IPS-18a (cell line): Measurements from ENCODE around the gene PPP1R27.
A peak's percentile ranks its signal among the peaks of the same experiment; 100 is the strongest.

ENCODE experiments used
- H3K27ac ChIP-seq: one replicate; pipeline ENCODE4 v1.5.1; 2013; ENCODE audit warnings: low read length
- H3K27me3 ChIP-seq: one replicate; pipeline ENCODE4 v1.6.1; 2013; ENCODE audit warnings: mild to moderate bottlenecking, low read length; ENCODE audit not compliant: control insufficient read depth, insufficient read depth
- H3K36me3 ChIP-seq: one replicate; pipeline ENCODE4 v1.6.1; 2013; ENCODE audit warnings: low read depth, low read length; ENCODE audit not compliant: control insufficient read depth
- H3K4me1 ChIP-seq: one replicate; pipeline ENCODE4 v1.6.1; 2013; ENCODE audit warnings: low read depth, low read length; ENCODE audit not compliant: control insufficient read depth
- H3K4me3 ChIP-seq: one replicate; pipeline ENCODE4 v1.5.1; 2013; ENCODE audit warnings: low read length
- H3K9ac ChIP-seq: one replicate; pipeline ENCODE4 v1.6.1; 2013; ENCODE audit warnings: mild to moderate bottlenecking, low read length, moderate library complexity
- H3K9me3 ChIP-seq: one replicate; pipeline ENCODE4 v1.6.1; 2013; ENCODE audit warnings: low read depth, low read length; ENCODE audit not compliant: control insufficient read depth

The PPP1R27 gene

DNA sequence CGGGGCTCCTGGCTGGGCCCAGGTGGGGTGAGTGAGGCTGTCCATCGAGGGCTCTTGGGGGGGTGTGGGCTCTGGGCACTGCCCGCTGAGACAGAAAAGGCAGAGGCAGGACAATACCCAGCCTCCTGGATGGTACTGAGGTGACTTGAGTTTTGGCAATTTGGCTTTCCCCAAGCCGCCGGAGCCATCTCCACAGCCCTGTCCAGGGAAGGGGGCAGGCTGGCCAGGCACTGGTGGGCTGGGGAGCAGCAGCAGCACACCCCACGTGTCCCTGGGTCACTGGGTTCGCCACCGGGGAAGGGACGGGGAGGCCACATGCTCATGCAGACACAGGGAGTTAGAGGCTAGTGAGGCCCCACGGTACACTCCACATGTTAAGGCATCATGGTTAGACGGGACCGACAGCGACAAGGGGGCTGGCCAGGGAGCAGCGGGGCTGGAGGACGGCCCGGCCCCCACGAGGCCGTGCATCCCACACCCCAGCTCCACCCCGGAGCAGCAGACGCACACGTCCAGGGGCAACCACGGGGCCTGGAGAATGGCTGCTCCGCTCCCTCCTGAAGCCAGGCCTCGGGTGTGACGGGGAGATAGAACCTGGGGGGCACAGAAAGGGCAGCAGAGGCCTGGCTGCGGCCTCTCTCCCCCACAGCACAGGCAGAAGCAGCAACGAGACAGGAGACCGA lies 33.3 kb upstream of the PPP1R27 start:
- peaks cover 8% of the 10 kb centered on the region for H3K36me3 ChIP-seq
- H3K4me3 ChIP-seq: no peak overlapping the region
- H3K4me1 ChIP-seq: peaks cover 3% of the 10 kb centered on the region
- no peaks in the 10 kb centered on the region for H3K27me3 ChIP-seq
- no peak overlapping the region for H3K9ac ChIP-seq
- H3K9me3 ChIP-seq: no peaks in the 10 kb centered on the region
- H3K27ac ChIP-seq: no peak overlapping the region

DNA sequence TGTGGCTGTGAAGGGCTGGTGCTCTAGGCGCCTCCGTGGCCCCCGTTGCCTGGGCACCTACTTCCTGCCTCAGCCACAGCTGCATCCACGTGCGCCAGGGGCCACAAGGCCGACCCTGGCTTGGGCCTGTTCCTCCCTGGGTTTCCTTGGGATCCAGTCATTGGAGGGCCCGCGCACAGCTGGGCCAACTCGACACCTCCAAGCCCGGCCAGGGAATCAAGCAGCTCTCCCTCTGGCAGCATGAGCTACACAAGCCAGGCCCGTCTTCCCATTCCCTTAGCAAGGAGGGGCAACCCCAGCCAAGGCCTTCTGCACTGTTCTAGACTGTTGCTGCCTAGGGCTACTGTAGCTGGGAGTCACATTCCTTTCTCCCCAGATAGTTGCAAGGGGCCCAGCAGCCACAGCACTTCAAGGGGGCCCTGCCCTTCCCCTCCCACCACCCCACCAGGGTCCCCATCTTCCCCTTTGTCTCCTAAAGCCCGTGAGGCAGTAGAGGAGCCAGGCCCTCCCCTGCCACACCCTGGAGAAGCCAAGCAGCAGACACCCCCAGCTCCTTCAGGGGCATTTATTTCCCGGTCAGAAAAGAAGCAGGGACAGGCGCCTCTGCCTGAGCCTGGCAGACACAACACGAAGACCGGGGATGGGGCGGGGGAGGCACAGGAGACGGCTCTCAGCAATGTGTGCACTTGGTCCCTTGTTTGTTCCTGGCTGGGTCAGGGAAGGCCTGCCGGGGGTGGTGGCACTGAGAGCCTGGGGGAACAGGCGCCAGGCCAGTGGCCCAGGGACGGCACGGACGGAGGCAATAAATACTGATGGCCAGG lies 32.5 kb upstream of the PPP1R27 start:
- Histone ChIP-seq H3K4me1 (peaks cover 3% of the 10 kb centered on the region), H3K27ac (no peak overlapping the region), H3K36me3 (peaks cover 8% of the 10 kb centered on the region), H3K9ac (no peak overlapping the region), H3K9me3 (no peaks in the 10 kb centered on the region), H3K27me3 (no peaks in the 10 kb centered on the region), H3K4me3 (no peak overlapping the region)

DNA sequence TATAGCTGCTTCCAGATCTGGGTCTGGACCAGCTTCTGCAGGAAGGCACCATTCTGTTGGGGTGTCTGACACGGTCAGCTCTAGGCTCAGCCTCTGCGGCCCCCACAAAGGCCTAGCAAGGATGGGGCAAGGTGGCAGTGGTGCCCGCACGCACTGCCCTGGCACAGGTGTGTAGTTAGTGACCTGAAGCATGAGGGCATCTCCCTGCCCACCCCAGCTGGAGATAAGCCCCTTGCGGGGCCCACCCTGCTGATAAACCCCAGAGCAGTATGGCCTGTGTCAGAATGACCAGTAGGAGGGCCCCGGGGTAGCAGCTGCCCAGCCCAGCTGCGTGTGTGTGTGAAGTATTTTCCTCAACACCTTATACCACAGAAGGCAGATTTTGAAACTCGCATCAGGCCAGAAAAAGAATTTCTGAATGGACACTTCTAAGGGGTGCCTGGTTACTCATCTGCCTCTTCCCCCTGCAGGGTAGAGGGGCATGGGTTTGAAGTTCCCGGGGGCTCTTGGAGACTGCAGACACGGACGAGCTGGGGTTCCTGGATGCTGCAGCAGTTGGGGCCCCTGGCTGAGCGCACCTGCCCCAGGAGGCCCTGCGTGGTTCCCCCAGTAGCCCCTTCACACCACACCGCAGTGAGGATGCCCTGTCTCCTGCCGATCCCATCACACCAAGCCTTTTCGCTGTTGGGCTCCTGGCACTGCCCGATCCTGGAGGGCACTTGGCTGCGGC lies 31.8 kb upstream of the PPP1R27 start:
- no peak overlapping the region for H3K27ac ChIP-seq
- no peak overlapping the region for H3K9ac ChIP-seq
- no peak overlapping the region for H3K4me3 ChIP-seq
- H3K4me1 ChIP-seq: peaks cover 3% of the 10 kb centered on the region
- peaks cover 8% of the 10 kb centered on the region for H3K36me3 ChIP-seq
- H3K27me3 ChIP-seq: no peaks in the 10 kb centered on the region
- H3K9me3 ChIP-seq: no peaks in the 10 kb centered on the region

DNA sequence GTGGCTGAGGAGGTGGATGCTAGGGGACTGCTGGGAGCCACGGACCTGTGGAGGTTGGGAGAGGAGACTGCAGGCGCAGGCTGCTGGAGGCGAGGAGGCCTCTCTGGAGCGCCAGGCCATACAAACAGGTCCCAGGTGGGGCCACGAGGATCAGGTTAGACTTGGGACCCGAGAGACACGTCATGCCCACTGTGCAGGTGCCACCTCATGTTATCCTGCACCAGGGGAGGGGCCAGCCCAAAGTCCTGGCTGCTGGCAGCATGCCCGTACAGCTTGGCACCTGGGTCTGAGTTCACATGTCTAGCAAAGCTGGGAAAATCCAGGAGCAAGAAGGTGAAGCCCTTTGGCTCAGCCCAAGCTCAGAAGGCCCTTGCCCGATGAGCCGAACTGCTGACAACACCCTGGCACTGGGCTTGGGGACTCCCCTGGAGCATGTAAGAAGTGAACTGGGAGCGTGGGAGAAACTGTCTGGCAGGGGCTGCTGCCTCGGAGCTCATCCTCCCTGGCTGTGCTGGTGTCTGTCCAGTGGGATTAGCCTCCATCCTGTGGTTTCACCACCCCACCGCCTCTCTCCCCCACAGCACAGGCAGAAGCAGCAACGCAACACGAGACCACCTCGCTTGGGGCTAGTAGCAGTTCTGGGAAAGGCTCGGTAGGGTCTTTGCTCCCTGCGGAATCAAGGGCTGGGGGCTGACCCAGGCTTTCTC lies 31.0 kb upstream of the PPP1R27 start:
- Histone ChIP-seq H3K27me3 (no peaks in the 10 kb centered on the region), H3K4me1 (peaks cover 3% of the 10 kb centered on the region), H3K36me3 (peaks cover 8% of the 10 kb centered on the region), H3K27ac (no peak overlapping the region), H3K4me3 (no peak overlapping the region), H3K9ac (no peak overlapping the region), H3K9me3 (no peaks in the 10 kb centered on the region)

DNA sequence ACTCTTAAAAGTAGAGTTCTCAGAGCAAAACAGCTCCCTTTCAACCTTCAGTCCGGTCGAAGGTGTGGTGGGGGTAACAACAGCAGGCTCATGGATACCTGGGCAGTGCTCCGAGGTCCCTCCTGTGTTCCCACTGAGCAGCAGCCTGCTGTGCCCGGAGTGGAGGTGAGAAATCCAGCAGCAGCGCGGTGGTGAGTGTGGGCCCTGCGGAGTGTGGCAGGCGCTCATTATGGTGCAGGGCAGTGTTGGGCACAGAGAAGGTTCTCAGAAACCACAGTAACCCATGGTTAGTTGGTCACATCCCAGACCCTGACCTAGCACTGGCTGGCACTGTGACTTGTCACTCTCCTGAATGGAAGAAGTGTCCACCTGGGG lies 30.5 kb upstream of the PPP1R27 start:
- Histone ChIP-seq H3K9me3 (no peaks in the 10 kb centered on the region), H3K4me1 (peaks cover 3% of the 10 kb centered on the region), H3K27ac (no peak overlapping the region), H3K36me3 (peaks cover 8% of the 10 kb centered on the region), H3K9ac (no peak overlapping the region), H3K4me3 (no peak overlapping the region), H3K27me3 (no peaks in the 10 kb centered on the region)

DNA sequence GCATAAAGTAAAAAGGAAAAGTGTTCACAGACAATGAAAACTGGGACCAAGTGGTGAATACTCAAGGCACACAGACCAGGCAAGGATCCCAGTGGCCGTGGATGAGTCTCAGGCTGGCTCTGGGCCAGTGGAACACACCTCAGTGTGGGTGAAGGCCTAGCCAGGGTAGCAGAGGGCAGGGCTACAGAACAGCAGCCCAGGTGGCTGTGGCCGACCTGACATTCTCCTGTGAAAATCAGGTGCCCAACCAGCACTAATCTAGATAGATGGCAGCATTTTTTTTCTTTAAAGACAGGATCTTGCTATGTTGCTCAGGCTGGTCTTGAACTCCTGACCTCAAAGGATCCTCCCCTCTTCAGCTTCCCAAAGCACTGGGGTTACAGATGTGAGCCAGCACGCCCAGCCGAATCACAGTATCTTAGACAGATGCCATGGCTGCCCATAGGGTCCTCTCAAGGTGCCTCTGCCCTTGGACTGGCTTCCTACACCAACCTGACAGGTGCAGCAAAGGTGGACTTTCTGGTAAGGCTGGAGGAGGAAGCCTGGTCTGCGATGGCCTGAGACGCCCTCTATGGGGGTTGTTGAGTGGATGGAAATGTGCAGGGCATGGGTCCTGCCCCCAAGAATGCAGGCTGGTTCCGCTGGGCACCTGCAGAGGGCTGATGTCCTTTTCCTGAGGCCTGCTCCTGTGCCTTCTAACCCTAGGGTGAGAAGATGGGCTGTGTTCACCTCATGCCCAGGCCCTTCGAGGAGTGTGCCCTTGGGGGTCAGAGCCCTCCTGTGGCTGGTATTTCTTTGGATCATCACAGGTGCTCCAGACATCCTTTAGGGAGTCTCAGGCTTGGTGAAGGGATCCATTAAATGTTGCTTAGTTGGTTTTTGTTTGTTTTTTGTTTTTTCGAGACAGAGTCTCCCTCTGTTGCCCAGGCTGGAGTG lies 29.3 kb upstream of the PPP1R27 start:
- no peaks in the 10 kb centered on the region for H3K9me3 ChIP-seq
- no peak overlapping the region for H3K27ac ChIP-seq
- no peak overlapping the region for H3K4me3 ChIP-seq
- no peaks in the 10 kb centered on the region for H3K27me3 ChIP-seq
- no peak overlapping the region for H3K9ac ChIP-seq
- peaks cover 5% of the 10 kb centered on the region for H3K4me1 ChIP-seq
- H3K36me3 ChIP-seq: peaks cover 8% of the 10 kb centered on the region

DNA sequence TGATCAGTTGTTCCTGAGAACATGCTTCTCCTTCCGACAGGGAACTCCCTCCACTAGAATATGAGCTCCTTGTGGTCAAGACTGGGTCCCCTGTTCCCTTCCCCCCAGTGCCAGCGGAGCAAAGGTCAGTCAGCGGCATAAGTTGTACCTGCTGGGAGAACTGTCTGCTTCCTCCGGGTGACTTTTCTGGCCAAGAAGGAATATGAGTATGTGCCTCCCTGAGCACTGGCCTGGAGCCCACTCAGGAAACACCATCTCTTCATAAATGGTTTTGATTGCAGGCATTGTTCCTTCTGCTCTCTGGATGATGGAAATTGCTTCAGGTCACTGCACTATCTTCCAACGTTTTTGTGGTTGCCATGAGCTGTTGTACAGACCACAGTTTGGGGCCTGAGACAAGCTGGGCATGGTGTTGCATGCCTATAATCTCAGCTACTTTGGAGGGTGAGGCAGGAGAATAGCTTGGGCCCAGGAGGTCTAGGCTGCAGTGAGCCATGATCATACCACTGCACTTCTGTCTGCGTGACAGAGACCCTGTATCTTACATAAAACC lies 28.3 kb upstream of the PPP1R27 start:
- no peak overlapping the region for H3K27ac ChIP-seq
- no peaks in the 10 kb centered on the region for H3K27me3 ChIP-seq
- no peak overlapping the region for H3K9ac ChIP-seq
- peaks cover 13% of the 10 kb centered on the region for H3K36me3 ChIP-seq
- H3K4me3 ChIP-seq: no peak overlapping the region
- no peaks in the 10 kb centered on the region for H3K9me3 ChIP-seq
- H3K4me1 ChIP-seq: peaks cover 5% of the 10 kb centered on the region

DNA sequence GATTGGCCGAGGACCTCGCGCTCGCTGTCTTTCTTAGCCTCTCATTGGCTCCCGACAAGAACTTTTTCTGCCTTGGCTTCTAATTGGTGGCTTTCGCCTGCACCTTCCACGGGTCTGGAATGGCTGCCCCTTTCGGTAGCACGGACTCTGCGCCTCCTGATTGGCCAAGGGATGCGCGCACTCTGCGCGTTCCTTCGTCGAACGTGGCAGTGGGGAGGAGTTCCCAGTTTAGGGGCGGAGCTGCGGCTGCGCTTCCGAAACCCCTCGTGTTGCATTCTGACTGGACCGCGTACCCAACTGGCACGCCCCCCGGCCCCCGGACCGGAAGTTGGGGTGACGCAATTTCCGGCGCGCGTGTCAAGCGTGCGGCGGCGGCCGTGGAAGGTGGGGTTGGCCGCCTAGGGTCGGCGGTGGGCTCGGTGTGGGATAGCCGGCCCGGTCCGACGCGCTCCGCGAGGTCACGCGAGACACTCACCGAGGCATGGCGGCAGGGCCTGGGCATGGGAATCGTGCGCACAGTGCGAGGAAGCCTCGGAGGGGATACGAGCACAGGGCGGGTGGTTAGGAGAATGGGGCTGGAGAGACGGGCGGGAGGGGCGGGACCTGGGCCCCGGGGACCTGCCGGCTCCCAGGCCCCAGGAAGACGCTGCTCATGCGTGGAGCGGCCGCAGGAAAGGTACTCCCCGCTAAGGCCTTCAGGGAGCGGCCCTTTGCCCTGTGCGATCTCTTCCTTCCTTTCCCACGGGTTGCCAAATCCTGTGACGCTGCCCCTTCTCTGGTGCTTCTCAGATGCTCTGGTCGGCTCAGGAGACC lies 26.1 kb upstream of the PPP1R27 start:
- Histone ChIP-seq H3K4me3 (peak overlapping the region; percentile 84), H3K4me1 (peaks cover 5% of the 10 kb centered on the region)

DNA sequence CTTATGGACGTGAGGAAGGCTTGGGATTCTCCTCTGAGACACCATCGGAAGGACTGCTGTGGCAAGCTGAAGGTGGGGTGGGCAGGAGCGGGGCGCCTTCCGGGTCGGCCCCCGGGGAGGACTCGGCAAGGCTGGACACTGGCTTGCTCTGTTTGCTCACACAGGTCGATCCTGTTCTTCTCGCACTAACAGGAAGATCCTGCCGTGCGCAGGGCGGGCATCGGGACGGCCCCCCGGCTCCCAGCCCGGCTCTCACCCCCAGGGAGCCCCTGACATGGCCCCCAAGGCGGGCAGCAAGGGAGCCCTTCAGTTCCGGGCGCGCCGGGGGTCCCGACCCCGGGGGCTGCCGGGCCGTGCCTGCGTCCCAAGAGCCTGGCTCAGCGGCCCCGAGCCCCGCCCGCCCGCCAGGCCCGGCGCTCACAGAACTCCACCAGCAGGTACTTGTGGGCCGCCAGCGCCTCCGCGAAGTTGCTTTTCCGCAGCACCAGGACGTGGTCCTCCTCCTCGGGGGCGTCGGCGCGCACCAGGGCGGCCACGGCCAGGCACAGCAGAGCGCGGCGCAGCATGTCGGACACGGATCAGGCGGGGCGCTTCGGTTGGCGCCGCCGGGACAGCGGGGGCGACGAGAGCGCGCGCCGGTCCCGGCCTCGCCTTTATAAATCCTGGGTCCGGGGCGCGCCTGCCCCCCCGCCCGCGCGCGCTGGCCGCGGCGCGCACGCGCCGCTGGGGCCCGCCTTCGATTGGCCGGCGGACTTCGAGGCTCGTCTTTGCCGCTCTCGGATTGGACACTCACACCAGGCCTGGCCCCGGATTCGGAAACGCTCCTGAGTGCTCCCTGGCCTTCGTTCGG lies 25.3 kb upstream of the PPP1R27 start, which contains the start of gene P4HB:
Gene P4HB (minus strand): TSS at position 630 of the 850 bp plus-strand sequence. CDS start 64 bp downstream, at position 566.
- peaks cover 5% of the 10 kb centered on the region for H3K4me1 ChIP-seq
- H3K27ac ChIP-seq: no peak within 1 kb of the TSS
- H3K27me3 ChIP-seq: no peaks in the 10 kb centered on the region
- peak within 1 kb of the TSS; percentile 75 for H3K9ac ChIP-seq
- H3K9me3 ChIP-seq: no peaks in the 10 kb centered on the region
- peaks cover 17% of the 10 kb centered on the region for H3K36me3 ChIP-seq
- H3K4me3 ChIP-seq: peak within 1 kb of the TSS; percentile 86

More for the DNA sequence above, 26.1 kb upstream of the PPP1R27 start:
- Histone ChIP-seq H3K9me3 (no peaks in the 10 kb centered on the region), H3K9ac (peak overlapping the region; percentile 75), H3K27ac (no peak overlapping the region), H3K27me3 (no peaks in the 10 kb centered on the region), H3K36me3 (peaks cover 13% of the 10 kb centered on the region)
